PC-9 (cell line): Measurements from ENCODE around the gene VPS11.

ENCODE experiments used
- EZH2 ChIP-seq: fragments of 200-600 bp; sonication (generic); IDR thresholded peaks from 2 replicates; pipeline ENCODE4 v1.8.0; 2017; ENCODE audit warnings: antibody characterized with exemption, low read depth
- TF ChIP-seq, protein P1 (sequence below): fragments of 200-600 bp; sonication (generic); conservative IDR thresholded peaks from 2 replicates; pipeline ENCODE4 v1.6.1; 2017; ENCODE audit warnings: mixed run types, antibody characterized with exemption, mild to moderate bottlenecking, moderate library complexity

DNA sequence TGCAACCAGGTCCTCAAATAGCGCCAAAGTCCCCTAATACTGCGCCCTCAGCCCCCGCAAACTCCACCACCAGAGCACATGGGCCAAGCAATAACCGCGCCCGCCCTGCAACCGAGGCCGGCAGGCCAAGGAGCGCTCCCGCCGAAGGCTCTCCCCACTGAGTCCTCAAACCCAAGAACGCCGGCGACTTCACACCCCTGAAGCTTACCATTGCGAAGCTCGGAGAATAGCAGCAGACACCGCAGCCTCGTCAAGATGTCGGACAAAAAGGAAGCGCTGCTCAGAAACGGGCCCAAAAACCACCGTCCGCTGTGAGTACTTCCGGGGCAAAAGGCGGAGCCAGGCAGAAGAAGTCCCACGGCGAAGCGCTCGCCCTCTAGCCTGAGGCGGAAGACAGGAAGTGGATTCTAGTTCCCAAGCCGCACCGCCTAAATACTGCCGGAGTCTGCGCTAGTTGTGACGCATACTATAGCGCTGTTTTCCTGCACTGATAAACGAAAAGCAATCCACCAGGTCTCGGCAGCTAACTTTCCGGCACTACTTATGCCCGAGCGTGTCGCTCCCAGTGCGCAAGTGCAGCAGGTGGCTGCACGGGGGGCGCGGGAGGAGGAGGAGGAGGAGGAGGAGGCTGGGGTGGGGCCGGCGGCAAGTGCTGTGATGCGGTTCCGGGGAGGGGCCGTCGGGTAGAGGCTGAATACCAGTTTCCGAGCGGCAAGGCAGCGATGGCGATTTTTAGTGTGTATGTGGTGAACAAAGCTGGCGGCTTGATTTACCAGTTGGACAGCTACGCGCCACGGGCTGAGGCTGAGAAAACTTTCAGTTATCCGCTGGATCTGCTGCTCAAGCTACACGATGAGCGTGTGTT lies 49.3 kb upstream of the VPS11 start, which contains the start of the genes RPS25 and TRAPPC4:
- TF ChIP-seq EZH2, result no peak
- TF ChIP-seq, protein P1, sequence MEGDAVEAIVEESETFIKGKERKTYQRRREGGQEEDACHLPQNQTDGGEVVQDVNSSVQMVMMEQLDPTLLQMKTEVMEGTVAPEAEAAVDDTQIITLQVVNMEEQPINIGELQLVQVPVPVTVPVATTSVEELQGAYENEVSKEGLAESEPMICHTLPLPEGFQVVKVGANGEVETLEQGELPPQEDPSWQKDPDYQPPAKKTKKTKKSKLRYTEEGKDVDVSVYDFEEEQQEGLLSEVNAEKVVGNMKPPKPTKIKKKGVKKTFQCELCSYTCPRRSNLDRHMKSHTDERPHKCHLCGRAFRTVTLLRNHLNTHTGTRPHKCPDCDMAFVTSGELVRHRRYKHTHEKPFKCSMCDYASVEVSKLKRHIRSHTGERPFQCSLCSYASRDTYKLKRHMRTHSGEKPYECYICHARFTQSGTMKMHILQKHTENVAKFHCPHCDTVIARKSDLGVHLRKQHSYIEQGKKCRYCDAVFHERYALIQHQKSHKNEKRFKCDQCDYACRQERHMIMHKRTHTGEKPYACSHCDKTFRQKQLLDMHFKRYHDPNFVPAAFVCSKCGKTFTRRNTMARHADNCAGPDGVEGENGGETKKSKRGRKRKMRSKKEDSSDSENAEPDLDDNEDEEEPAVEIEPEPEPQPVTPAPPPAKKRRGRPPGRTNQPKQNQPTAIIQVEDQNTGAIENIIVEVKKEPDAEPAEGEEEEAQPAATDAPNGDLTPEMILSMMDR, result no peak
